Measurements from ENCODE around the gene MOGAT3.

Gene MOGAT3

GRCh38 chr7:101159696-101160674 is 40.9 kb downstream of the MOGAT3 start:
- DNase-seq: no peak

DNA sequence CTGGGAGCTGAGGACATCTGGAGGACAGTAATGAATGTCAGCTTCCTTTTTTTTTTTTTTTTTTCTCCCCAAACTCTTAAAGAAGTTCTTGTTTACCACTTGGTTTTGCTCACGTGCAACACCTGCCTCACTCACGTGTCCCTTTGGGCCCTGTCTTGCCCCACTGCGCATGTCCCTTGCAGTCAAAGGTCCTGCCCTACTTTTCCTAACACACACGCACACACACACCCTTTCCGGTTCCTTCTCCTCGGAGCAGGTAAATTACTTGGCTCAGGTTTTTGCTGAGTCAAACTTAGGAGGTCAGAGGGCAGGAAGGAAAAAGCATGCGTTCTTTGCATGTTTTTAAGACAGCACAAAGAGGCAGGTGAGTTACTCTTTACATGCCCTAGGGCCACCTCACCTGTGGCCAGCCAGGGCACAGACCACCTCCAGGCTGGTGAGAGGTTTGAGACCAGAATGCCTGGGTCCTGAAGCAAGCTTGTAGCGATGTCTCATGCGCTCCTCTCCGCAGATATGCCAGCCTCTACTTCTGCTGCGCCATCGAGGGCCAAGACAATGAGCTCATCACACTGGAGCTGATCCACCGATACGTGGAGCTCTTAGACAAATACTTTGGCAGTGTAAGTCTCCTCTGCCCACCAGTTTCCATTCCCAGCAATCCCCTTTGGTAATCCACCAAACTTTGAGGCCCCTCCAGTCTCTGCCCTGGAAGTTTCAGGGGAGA is 43.8 kb downstream of the MOGAT3 start:
- no peak for DNase-seq

- no peak for DNase-seq
These were observed 44.6 kb downstream of the MOGAT3 start for GRCh38 chr7:101156277-101156676.

- DNase-seq: no peak
These were observed 45.5 kb downstream of the MOGAT3 start for GRCh38 chr7:101155303-101155702.

GRCh38 chr7:101154693-101155102 is 46.1 kb downstream of the MOGAT3 start:
- DNase-seq: no peak

- DNase-seq: peak; percentile 93
These were observed 46.7 kb downstream of the MOGAT3 start, which contains the start of gene AP1S1 for GRCh38 chr7:101153969-101154692. AP1S1 (plus strand) TSS chr7:101154476; CDS start chr7:101154515, 39 bp downstream.

DNA sequence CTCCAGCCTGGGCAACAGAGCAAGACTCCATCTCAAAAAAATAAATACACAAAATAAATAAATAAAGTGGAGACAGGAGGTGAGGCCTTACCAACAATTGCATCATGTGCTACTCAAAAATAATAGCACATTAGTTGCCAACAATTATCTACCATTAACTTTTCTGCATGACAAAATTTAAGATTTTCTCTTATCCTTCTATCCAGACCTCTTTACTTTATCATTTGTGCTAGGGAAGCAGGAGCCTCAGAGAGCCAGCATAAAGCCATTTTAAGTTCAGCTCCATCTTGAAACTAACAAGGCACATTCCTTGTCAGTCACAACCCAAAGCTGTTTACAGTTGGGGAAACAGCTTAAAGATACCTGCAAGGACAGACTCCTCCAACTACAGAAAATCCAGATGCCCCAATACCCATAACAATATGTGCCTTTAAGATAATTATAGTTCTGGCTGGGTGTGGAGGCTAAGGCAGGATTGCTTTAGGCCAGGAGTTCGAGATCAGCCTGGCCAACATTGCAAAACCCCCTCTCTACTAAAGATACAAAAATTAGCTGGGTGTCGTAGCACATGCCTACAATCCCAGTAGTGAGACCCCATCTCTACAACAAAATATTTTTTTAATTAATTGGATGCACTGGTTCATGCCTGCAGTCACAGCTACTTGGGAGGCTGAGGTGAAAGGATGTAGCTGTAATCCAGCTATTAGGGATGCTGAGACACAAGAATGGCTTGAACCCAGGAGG is 48.8 kb downstream of the MOGAT3 start:
- DNase-seq: no peak
